Body of pancreas (tissue), 4 donors: ENCODE results near the gene HDAC8.

ENCODE experiments used
- CTCF ChIP-seq, 7 experiments: fragments of 450-650 bp in 4 of 7; fragments of 200-600 bp in 3 of 7; sonication (generic) in 3 of 7; IDR thresholded peaks; one replicate each; pipeline ENCODE4 v1.5.1; 2016 to 2019; ENCODE audit warnings: antibody characterized with exemption in 7 of 7
- POLR2A ChIP-seq, 3 donors: fragments of 450-650 bp; IDR thresholded peaks; one replicate each; pipeline ENCODE4 v1.6.1; 2016; ENCODE audit warnings: antibody characterized with exemption in 3 of 3, mild to moderate bottlenecking in 2 of 3

GRCh38 chrX:72621625-72622485 lies 49.2 kb upstream of the HDAC8 start:
- no peak for TF ChIP-seq CTCF (IDR thresholded peaks at IDR 0.05)
- TF ChIP-seq POLR2A (IDR thresholded peaks at IDR 0.05): no peak
